HEK293T (cell line): ENCODE measurements around the gene BRMS1L.

ENCODE experiments used
- CTCF ChIA-PET: fragments of 350-600 bp; formaldehyde crosslinking; extraction: SDS; loops from one replicate; lab custom pipeline; 2021; ENCODE audit warnings: antibody characterized with exemption, inconsistent platforms; lab: Yijun Ruan, JAX
- POLR2A ChIA-PET: fragments of 350-600 bp; formaldehyde crosslinking; extraction: SDS; loops from one replicate; lab custom pipeline; 2020; ENCODE audit warnings: antibody characterized with exemption, inconsistent platforms; lab: Yijun Ruan, JAX
- DNase-seq: peaks from one replicate; pipeline ENCODE4 v3.0.0; 2012; ENCODE audit warnings: mixed read lengths; ENCODE audit errors: extremely low spot score
- ARNT ChIP-seq: fragments of 450-650 bp; IDR thresholded peaks from 2 replicates; pipeline ENCODE4 v1.6.1; 2017; ENCODE audit warnings: mild to moderate bottlenecking
- BHLHE40 ChIP-seq: fragments of 450-650 bp; IDR thresholded peaks from 2 replicates; pipeline ENCODE4 v1.6.1; 2016; ENCODE audit warnings: mild to moderate bottlenecking, moderate library complexity, borderline replicate concordance
- CTBP1 ChIP-seq: fragments of 450-650 bp; IDR thresholded peaks from 2 replicates; pipeline ENCODE4 v1.6.1; 2016; ENCODE audit warnings: borderline replicate concordance
- ELF4 ChIP-seq: fragments of 450-650 bp; IDR thresholded peaks from 2 replicates; pipeline ENCODE4 v1.6.1; 2017; ENCODE audit warnings: antibody characterized with exemption
- FOXA1 ChIP-seq: fragments of 450-650 bp; IDR thresholded peaks from 2 replicates; pipeline ENCODE4 v1.6.1; 2016; ENCODE audit warnings: mild to moderate bottlenecking
- FOXK2 ChIP-seq: fragments of 450-650 bp; IDR thresholded peaks from 2 replicates; pipeline ENCODE4 v1.6.1; 2016; ENCODE audit warnings: mild to moderate bottlenecking
- FOXM1 ChIP-seq: fragments of 450-650 bp; IDR thresholded peaks from 2 replicates; pipeline ENCODE4 v1.6.1; 2017; ENCODE audit warnings: mild to moderate bottlenecking, borderline replicate concordance
- HDGF ChIP-seq: fragments of 450-650 bp; IDR thresholded peaks from 2 replicates; pipeline ENCODE4 v1.6.1; 2017; ENCODE audit warnings: antibody characterized with exemption, borderline replicate concordance
- L3MBTL2 ChIP-seq: fragments of 450-650 bp; conservative IDR thresholded peaks from 2 replicates; pipeline ENCODE4 v1.6.1; 2016; ENCODE audit warnings: mild to moderate bottlenecking
- LEF1 ChIP-seq: fragments of 450-650 bp; IDR thresholded peaks from 2 replicates; pipeline ENCODE4 v1.6.1; 2017; ENCODE audit warnings: mild to moderate bottlenecking, borderline replicate concordance
- NFRKB ChIP-seq: fragments of 450-650 bp; IDR thresholded peaks from 2 replicates; pipeline ENCODE4 v1.6.1; 2016; ENCODE audit warnings: mild to moderate bottlenecking, moderate library complexity
- SP1 ChIP-seq: fragments of 450-650 bp; IDR thresholded peaks from 2 replicates; pipeline ENCODE4 v1.6.1; 2017
- SUZ12 ChIP-seq: fragments of 450-650 bp; IDR thresholded peaks from 2 replicates; pipeline ENCODE4 v1.6.1; 2016; ENCODE audit warnings: mild to moderate bottlenecking
- TARDBP ChIP-seq: fragments of 450-650 bp; IDR thresholded peaks from 2 replicates; pipeline ENCODE4 v1.6.1; 2016
- ZNF384 ChIP-seq: fragments of 450-650 bp; IDR thresholded peaks from 2 replicates; pipeline ENCODE4 v1.6.1; 2016
- TF ChIP-seq, protein P1 (sequence below): fragments of 450-650 bp; IDR thresholded peaks from 2 replicates; pipeline ENCODE4 v1.6.1; 2016

Gene BRMS1L

DNA sequence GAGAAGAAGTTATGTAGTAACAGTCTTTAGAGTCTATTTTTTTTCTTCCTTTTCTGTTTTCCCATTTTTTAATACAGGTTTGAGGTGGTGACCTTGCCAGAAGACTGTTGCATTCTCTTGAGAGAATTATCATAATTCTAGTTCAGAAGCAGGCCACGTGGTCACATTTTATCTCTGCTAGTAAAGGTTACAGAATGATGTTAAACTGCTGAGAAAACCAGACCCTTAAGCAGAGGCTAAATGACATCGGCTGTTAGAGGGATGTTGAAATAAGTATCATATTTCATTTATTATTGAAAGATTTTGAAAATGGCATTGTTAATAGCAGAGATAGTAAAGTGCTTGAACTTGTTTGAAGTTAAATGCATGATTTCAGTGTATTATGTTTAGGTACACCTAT lies 49.2 kb downstream of the BRMS1L start:
- ChIA-PET CTCF (no interaction called here), POLR2A (no interaction called here)
- no peak for TF ChIP-seq L3MBTL2
- TF ChIP-seq CTBP1: no peak
- no peak for TF ChIP-seq ARNT
- TF ChIP-seq HDGF: no peak
- TF ChIP-seq FOXM1: no peak
- no peak for TF ChIP-seq ELF4
- TF ChIP-seq SP1: no peak
- TF ChIP-seq SUZ12: no peak
- TF ChIP-seq TARDBP: no peak
- TF ChIP-seq BHLHE40: no peak
- TF ChIP-seq FOXA1: no peak
- TF ChIP-seq, protein P1, sequence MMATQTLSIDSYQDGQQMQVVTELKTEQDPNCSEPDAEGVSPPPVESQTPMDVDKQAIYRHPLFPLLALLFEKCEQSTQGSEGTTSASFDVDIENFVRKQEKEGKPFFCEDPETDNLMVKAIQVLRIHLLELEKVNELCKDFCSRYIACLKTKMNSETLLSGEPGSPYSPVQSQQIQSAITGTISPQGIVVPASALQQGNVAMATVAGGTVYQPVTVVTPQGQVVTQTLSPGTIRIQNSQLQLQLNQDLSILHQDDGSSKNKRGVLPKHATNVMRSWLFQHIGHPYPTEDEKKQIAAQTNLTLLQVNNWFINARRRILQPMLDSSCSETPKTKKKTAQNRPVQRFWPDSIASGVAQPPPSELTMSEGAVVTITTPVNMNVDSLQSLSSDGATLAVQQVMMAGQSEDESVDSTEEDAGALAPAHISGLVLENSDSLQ: no peak
- no peak for DNase-seq

DNA sequence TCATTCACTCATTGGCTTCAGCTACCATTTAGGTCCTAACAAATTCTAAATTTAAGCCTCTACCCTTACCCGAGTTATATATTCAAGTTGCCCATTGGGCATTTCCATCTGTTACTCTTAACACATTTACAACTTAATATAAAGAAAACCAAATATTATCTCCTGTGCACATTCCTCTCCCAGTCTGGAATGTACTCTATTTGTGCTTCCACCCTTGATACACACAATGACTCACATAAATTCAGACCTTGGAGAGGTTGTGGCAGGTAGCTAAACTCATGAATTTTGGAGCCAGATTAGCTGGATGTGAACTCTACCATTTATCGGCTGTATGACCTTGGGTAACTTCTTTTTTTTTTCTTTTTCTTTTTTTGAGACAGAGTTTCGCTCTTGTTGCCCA lies 51.1 kb downstream of the BRMS1L start:
- CTCF ChIA-PET: no interaction called here
- POLR2A ChIA-PET: no interaction called here
- DNase-seq: no peak
- TF ChIP-seq HDGF (no peak), ZNF384 (no peak), LEF1 (no peak), FOXM1 (no peak), FOXA1 (no peak), TARDBP (no peak), ELF4 (no peak), FOXK2 (no peak), SP1 (no peak), L3MBTL2 (no peak), CTBP1 (no peak), BHLHE40 (no peak), ARNT (no peak), SUZ12 (no peak), NFRKB (no peak)
- TF ChIP-seq, protein P1: no peak

- TF ChIP-seq, protein P1: no peak
- no peak for TF ChIP-seq FOXA1
- TF ChIP-seq L3MBTL2: no peak
- TF ChIP-seq TARDBP: no peak
- no peak for TF ChIP-seq BHLHE40
- TF ChIP-seq LEF1: no peak
- no peak for TF ChIP-seq ELF4
- TF ChIP-seq SUZ12: no peak
- TF ChIP-seq HDGF: no peak
- TF ChIP-seq FOXK2: no peak
- TF ChIP-seq SP1: no peak
- ChIA-PET POLR2A (no interaction called here), CTCF (interaction anchor here (1.8 kb wide), 1 partner anchor 191 kb away, joined by 7 read pairs; no protein-coding TSS in a partner anchor)
- DNase-seq: no peak
These were observed 52.4 kb downstream of the BRMS1L start for GRCh38 chr14:35878272-35879150.

DNA sequence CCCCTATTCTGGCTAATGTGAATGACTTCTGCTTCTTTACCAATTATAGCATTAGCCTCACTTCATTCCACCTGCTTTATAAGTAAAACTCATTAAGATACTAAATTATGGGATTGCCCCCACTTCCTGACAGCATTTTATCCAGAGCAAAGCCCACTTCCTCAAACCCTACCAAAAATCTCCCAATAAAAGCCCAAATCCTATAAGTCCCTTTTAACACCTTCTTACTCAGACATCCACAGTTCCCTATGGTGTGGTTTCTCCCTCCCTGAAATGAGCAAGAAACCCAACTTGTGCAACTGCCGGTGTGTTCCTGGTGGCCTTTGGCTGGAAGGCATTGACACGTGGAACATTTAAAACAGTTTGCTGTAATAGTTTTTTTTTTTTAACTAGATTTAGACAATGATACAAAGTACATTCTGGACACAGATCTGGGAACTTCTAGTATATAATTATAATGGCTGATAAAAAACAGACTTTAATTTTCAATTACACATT lies 53.1 kb downstream of the BRMS1L start:
- CTCF ChIA-PET: interaction anchor here (1.0 to 1.8 kb wide), 2 partner anchors 190 to 191 kb away, joined by 5 to 7 read pairs; no protein-coding TSS in a partner anchor
- no peak for DNase-seq
- POLR2A ChIA-PET: no interaction called here
- TF ChIP-seq FOXM1: no peak
- TF ChIP-seq, protein P1: no peak
- no peak for TF ChIP-seq SUZ12
- no peak for TF ChIP-seq FOXA1
- no peak for TF ChIP-seq SP1
- no peak for TF ChIP-seq BHLHE40
- TF ChIP-seq ZNF384: no peak
- TF ChIP-seq L3MBTL2: no peak
- no peak for TF ChIP-seq NFRKB
- TF ChIP-seq FOXK2: no peak
- TF ChIP-seq LEF1: no peak
- no peak for TF ChIP-seq CTBP1
- no peak for TF ChIP-seq ARNT
- no peak for TF ChIP-seq ELF4
- TF ChIP-seq HDGF: no peak
- TF ChIP-seq TARDBP: no peak

DNA sequence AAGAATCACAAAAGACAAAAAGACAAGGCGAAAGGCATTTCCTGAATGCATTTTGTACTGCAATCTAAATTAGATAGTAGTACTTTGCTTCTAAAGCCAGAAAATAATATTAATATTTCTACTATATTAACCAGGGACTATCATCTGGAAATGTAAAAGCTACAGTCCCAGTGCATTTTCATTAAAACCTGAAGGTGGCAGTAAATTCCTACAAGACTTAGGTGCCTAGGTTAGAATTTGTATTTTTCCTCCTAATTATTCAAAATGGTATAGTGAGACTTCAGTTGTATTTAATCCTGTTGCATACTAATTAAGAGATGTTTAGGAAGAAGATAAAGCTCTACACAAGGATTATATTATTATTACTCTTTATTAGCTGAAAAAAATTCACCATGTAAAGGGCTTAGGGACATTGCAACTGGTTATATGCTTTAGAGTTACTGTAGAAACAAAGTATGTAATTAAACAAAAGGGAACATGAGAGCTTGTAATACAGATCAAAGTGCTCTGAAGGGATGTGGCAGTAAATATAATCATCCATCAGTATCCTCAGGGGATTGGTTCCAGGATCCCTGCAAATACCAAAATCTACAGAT lies 53.6 kb downstream of the BRMS1L start:
- CTCF ChIA-PET: interaction anchor here (1.0 to 1.8 kb wide), 2 partner anchors 189 to 191 kb away, joined by 5 to 7 read pairs; no protein-coding TSS in a partner anchor
- TF ChIP-seq ARNT (no peak), NFRKB (no peak), L3MBTL2 (no peak), SUZ12 (no peak), LEF1 (no peak), TARDBP (no peak), ZNF384 (no peak), HDGF (no peak)
- DNase-seq: no peak
- POLR2A ChIA-PET: no interaction called here
